Raji (cell line): ENCODE data around the gene TAF1D.

ENCODE experiments used
- POLR2A ChIP-seq: IDR thresholded peaks from 2 replicates; pipeline ENCODE4 v1.6.1; 2011; ENCODE audit warnings: low read depth, low read length, control low read depth; ENCODE audit not compliant: insufficient read depth

Gene TAF1D

GRCh38 chr11:93741094-93741881 is at the start of gene TAF1D, which contains the start of gene C11orf54:
Gene TAF1D (minus strand): TSS chr11:93741495. CDS start chr11:93739304, 2,191 bp downstream.
Gene C11orf54 (plus strand): TSS chr11:93741672. CDS start chr11:93747394, 5,722 bp downstream.
- peak; percentile 97 for TF ChIP-seq POLR2A

GRCh38 chr11:93784935-93785360 is 43.7 kb upstream of the TAF1D start:
- TF ChIP-seq POLR2A, result no peak

GRCh38 chr11:93784145-93784934 is 43.0 kb upstream of the TAF1D start, which contains the start of gene MED17:
Gene MED17 (plus strand): TSS chr11:93784282. CDS start chr11:93784514, 232 bp downstream.
- TF ChIP-seq POLR2A, result peak; percentile 88

GRCh38 chr11:93783765-93784144 is 42.5 kb upstream of the TAF1D start:
- TF ChIP-seq POLR2A, result no peak

GRCh38 chr11:93783362-93783761 is 42.1 kb upstream of the TAF1D start:
- no peak for TF ChIP-seq POLR2A

GRCh38 chr11:93775289-93775688 is 34.0 kb upstream of the TAF1D start:
- no peak for TF ChIP-seq POLR2A

GRCh38 chr11:93773601-93774200 is 32.4 kb upstream of the TAF1D start:
- TF ChIP-seq POLR2A, result no peak

- no peak for TF ChIP-seq POLR2A
These were observed 31.8 kb upstream of the TAF1D start for GRCh38 chr11:93773045-93773477.

GRCh38 chr11:93772123-93772522 is 30.8 kb upstream of the TAF1D start:
- TF ChIP-seq POLR2A, result no peak

GRCh38 chr11:93770160-93770559 is 28.9 kb upstream of the TAF1D start:
- TF ChIP-seq POLR2A, result no peak

GRCh38 chr11:93767018-93767417 is 25.7 kb upstream of the TAF1D start:
- TF ChIP-seq POLR2A, result no peak

GRCh38 chr11:93766504-93766903 is 25.2 kb upstream of the TAF1D start:
- no peak for TF ChIP-seq POLR2A

- no peak for TF ChIP-seq POLR2A
These were observed 24.3 kb upstream of the TAF1D start for GRCh38 chr11:93765551-93765950.

GRCh38 chr11:93761910-93762309 is 20.6 kb upstream of the TAF1D start:
- TF ChIP-seq POLR2A, result no peak
